Activated naive CD4-positive, alpha-beta T cell (primary cell): Measurements from ENCODE around the gene HSD17B1.
"Not testable (repeated sequence)": the region's sequence is repeated elsewhere in the genome, so short reads cannot be mapped to it uniquely, and the experiment has no call there.

ENCODE experiments used
- DNase-seq, 4 experiments: peaks; one replicate each; lab custom pipeline; 2025; lab: John Stamatoyannopoulos, UW

Gene HSD17B1

GRCh38 chr17:42547698-42548069 lies 5.0 kb upstream of the HSD17B1 start:
- DNase-seq: no peak

GRCh38 chr17:42548070-42548837 lies 4.5 kb upstream of the HSD17B1 start:
- DNase-seq: peak; percentile 29 to 77 (median 54)

GRCh38 chr17:42548993-42549755 lies 3.5 kb upstream of the HSD17B1 start:
- no peak for DNase-seq

GRCh38 chr17:42553161-42553818 lies 567 bp downstream of the HSD17B1 start:
- DNase-seq: no peak

GRCh38 chr17:42553866-42554249 lies 1.1 kb downstream of the HSD17B1 start:
- DNase-seq: no peak

- peak in 3 of 4 experiments; percentile 21 to 58 (median 42) for DNase-seq
Measured at GRCh38 chr17:42554250-42555121, 1.8 kb downstream of the HSD17B1 start.

GRCh38 chr17:42555122-42555622 lies 2.4 kb downstream of the HSD17B1 start:
- DNase-seq: no peak

GRCh38 chr17:42555961-42556617 lies 3.4 kb downstream of the HSD17B1 start:
- DNase-seq: not testable (repeated sequence)

GRCh38 chr17:42559075-42559474 lies 6.4 kb downstream of the HSD17B1 start:
- DNase-seq: no peak

- no peak for DNase-seq
Measured at GRCh38 chr17:42560246-42560645, 7.5 kb downstream of the HSD17B1 start.

- peak; percentile 61 to 81 (median 79) for DNase-seq
Measured at GRCh38 chr17:42561897-42562387, 9.2 kb downstream of the HSD17B1 start, which contains the start of gene COASY. Gene COASY (plus strand): TSS chr17:42562148. CDS start chr17:42562623, 475 bp downstream.

- no peak for DNase-seq
Measured at GRCh38 chr17:42562388-42563142, 9.8 kb downstream of the HSD17B1 start.

- DNase-seq: no peak
Measured at GRCh38 chr17:42563143-42563509, 10.4 kb downstream of the HSD17B1 start.

GRCh38 chr17:42563543-42563942 lies 10.8 kb downstream of the HSD17B1 start:
- no peak for DNase-seq

GRCh38 chr17:42563950-42564349 lies 11.2 kb downstream of the HSD17B1 start:
- no peak for DNase-seq

- no peak for DNase-seq
Measured at GRCh38 chr17:42564815-42565522, 12.2 kb downstream of the HSD17B1 start.

- DNase-seq: no peak
Measured at GRCh38 chr17:42565523-42566214, 12.9 kb downstream of the HSD17B1 start.

- no peak for DNase-seq
Measured at GRCh38 chr17:42566215-42566882, 13.6 kb downstream of the HSD17B1 start.
